ENCODE data around the gene POLR1E. TPM values are rescaled to one million over a fixed set of nuclear protein-coding genes. Genes with fewer than 3 reads are reported as not detected.

The POLR1E gene
- polyA plus RNA-seq, 1 donor (not counting 4 experiments of a cell fraction or from before 2014, with no cell fraction given): 44.4 TPM

- H3K27me3 ChIP-seq (ENCODE audit: control insufficient read depth, extremely low read depth, insufficient read depth, low read length): no peaks in the 10 kb centered on the region
- H2AFZ ChIP-seq (ENCODE audit: control insufficient read depth, low read length): no peak overlapping the region
- H3K27ac ChIP-seq (ENCODE audit: control insufficient read depth, insufficient read depth, low read length): no peak overlapping the region
- no peak for DNase-seq (ENCODE audit: low read depth, low spot score)
- H3K4me1 ChIP-seq (ENCODE audit: control insufficient read depth, extremely low read depth, insufficient read depth, low read length): peaks cover 8% of the 10 kb centered on the region
- no peaks in the 10 kb centered on the region for H3K79me2 ChIP-seq (ENCODE audit: control insufficient read depth, insufficient read depth, low read length)
- peaks cover 0 to 21% of the 10 kb centered on the region in 2 experiments for H3K36me3 ChIP-seq (ENCODE audit: control insufficient read depth in 2 of 2, extremely low read depth in 1 of 2, insufficient read depth in 2 of 2, low read length in 2 of 2)
- no peak overlapping the region for H3K9ac ChIP-seq (ENCODE audit: control insufficient read depth, extremely low read depth, insufficient read depth, low read length)
- no peak for TF ChIP-seq EZH2 (IDR thresholded peaks at IDR 0.05; ENCODE audit: low read length)
- TF ChIP-seq, protein P1, sequence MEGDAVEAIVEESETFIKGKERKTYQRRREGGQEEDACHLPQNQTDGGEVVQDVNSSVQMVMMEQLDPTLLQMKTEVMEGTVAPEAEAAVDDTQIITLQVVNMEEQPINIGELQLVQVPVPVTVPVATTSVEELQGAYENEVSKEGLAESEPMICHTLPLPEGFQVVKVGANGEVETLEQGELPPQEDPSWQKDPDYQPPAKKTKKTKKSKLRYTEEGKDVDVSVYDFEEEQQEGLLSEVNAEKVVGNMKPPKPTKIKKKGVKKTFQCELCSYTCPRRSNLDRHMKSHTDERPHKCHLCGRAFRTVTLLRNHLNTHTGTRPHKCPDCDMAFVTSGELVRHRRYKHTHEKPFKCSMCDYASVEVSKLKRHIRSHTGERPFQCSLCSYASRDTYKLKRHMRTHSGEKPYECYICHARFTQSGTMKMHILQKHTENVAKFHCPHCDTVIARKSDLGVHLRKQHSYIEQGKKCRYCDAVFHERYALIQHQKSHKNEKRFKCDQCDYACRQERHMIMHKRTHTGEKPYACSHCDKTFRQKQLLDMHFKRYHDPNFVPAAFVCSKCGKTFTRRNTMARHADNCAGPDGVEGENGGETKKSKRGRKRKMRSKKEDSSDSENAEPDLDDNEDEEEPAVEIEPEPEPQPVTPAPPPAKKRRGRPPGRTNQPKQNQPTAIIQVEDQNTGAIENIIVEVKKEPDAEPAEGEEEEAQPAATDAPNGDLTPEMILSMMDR (optimal IDR thresholded peaks at IDR 0.05 in 1 of 3, IDR thresholded peaks at IDR 0.05 in 1 of 3, conservative IDR thresholded peaks at IDR 0.05 in 1 of 3; ENCODE audit: extremely low read depth in 1 of 3, insufficient read depth in 2 of 3, low read length in 3 of 3): no peak
- H3K4me2 ChIP-seq (ENCODE audit: control insufficient read depth, extremely low read depth, insufficient read depth, low read depth, low read length): no peak overlapping the region
- no peak for FAIRE-seq
- no peaks in the 10 kb centered on the region for H3K9me3 ChIP-seq (ENCODE audit: control insufficient read depth, low read depth, low read length)
- H3K4me3 ChIP-seq (ENCODE audit: control insufficient read depth in 2 of 3, extremely low read depth in 1 of 3, insufficient read depth in 2 of 3, low read depth in 1 of 3, low read length in 3 of 3): no peak overlapping the region
- H4K20me1 ChIP-seq (ENCODE audit: control insufficient read depth, extremely low read depth, insufficient read depth, low read length): no peaks in the 10 kb centered on the region
- H3K9me1 ChIP-seq (ENCODE audit: control insufficient read depth, extremely low read depth, insufficient read depth, low read length): no peaks in the 10 kb centered on the region
- dilution Hi-C loops (cut with MboI; ENCODE audit: extremely low pct_ligation_motif_present, low sequenced_read_pairs): no loop called here
Measured at GRCh38 chr9:37539634-37540033, 53.9 kb downstream of the POLR1E start.

GRCh38 chr9:37540634-37541033 lies 54.9 kb downstream of the POLR1E start:
- Histone ChIP-seq H3K79me2 (ENCODE audit: control insufficient read depth, insufficient read depth, low read length) (no peaks in the 10 kb centered on the region), H2AFZ (ENCODE audit: control insufficient read depth, low read length) (no peak overlapping the region), H3K4me3 (ENCODE audit: control insufficient read depth in 2 of 3, extremely low read depth in 1 of 3, insufficient read depth in 2 of 3, low read depth in 1 of 3, low read length in 3 of 3) (no peak overlapping the region), H3K9me1 (ENCODE audit: control insufficient read depth, extremely low read depth, insufficient read depth, low read length) (no peaks in the 10 kb centered on the region), H3K27me3 (ENCODE audit: control insufficient read depth, extremely low read depth, insufficient read depth, low read length) (no peaks in the 10 kb centered on the region), H3K9ac (ENCODE audit: control insufficient read depth, extremely low read depth, insufficient read depth, low read length) (no peak overlapping the region), H4K20me1 (ENCODE audit: control insufficient read depth, extremely low read depth, insufficient read depth, low read length) (no peaks in the 10 kb centered on the region), H3K4me1 (ENCODE audit: control insufficient read depth, extremely low read depth, insufficient read depth, low read length) (peaks cover 8% of the 10 kb centered on the region), H3K9me3 (ENCODE audit: control insufficient read depth, low read depth, low read length) (no peaks in the 10 kb centered on the region), H3K36me3 (ENCODE audit: control insufficient read depth in 2 of 2, extremely low read depth in 1 of 2, insufficient read depth in 2 of 2, low read length in 2 of 2) (peaks cover 0 to 18% of the 10 kb centered on the region in 2 experiments), H3K27ac (ENCODE audit: control insufficient read depth, insufficient read depth, low read length) (no peak overlapping the region), H3K4me2 (ENCODE audit: control insufficient read depth, extremely low read depth, insufficient read depth, low read depth, low read length) (no peak overlapping the region)
- FAIRE-seq: no peak
- DNase-seq (ENCODE audit: low read depth, low spot score): no peak
- dilution Hi-C loops (cut with MboI; ENCODE audit: extremely low pct_ligation_motif_present, low sequenced_read_pairs): no loop called here
- TF ChIP-seq, protein P1 (optimal IDR thresholded peaks at IDR 0.05 in 1 of 3, IDR thresholded peaks at IDR 0.05 in 1 of 3, conservative IDR thresholded peaks at IDR 0.05 in 1 of 3; ENCODE audit: extremely low read depth in 1 of 3, insufficient read depth in 2 of 3, low read length in 3 of 3): peak in 1 of 3 experiments; percentile 5
- no peak for TF ChIP-seq EZH2 (IDR thresholded peaks at IDR 0.05; ENCODE audit: low read length)

Data from keratinocyte (primary cell).